ENCODE results near the gene BTNL9. TPM values are rescaled to one million over a fixed set of nuclear protein-coding genes. Genes with fewer than 3 reads are reported as not detected.
A peak's percentile ranks its signal among the peaks of the same experiment; 100 is the strongest.
"Not testable (repeated sequence)": the region's sequence is repeated elsewhere in the genome, so short reads cannot be mapped to it uniquely, and the experiment has no call there.

The BTNL9 gene
- 100 to 1,000 TPM in 4 of 6 donors, 10 to 100 TPM in 2; 71.8 to 634 (median 147) TPM for total RNA-seq

DNA sequence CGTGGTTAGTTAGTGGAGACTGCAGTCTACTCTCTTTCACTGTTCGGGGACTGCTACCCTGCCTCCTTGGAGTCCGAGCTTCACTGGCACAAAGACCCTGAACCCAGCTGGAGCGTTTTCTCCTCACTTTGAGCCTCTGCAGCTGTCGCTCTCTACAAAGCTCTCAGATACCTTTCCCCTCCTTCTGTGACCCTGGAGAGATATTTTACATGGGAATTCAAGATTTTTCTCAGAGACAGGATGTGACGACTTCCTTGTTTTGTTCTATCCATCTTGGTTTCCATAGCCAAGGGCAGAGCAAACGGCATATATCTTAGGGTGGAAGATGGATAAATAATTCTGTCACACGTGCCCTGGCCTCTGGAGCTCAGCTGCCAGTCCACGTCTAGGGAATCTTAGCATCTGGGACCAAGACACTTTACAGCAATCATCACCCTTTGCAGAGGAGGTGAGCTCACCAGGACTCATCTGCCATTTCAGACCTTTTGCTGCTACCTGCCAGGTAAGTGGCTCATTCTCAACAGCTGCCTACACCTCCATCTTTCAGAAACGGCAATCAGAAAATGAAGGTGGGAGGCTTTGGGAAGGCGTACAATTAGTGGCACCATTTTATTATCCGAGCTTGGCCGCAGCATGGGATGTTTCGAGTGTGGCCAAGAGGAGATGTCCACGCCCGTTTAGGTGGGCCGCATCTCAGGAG lies at the start of gene BTNL9:
TSS of gene BTNL9 (plus strand) at position 336 of the 700 bp plus-strand sequence. CDS start 5,224 bp downstream, outside the sequence.
- no peaks in the 10 kb centered on the region for H3K27me3 ChIP-seq
- peaks cover 0 to 11% (median 0%) of the 10 kb centered on the region in 4 donors for H3K4me1 ChIP-seq
- no peak for DNase-seq
- H3K4me3 ChIP-seq, result peak within 1 kb of the TSS; percentile 14 to 47 (median 34)
- TF ChIP-seq, protein P1, sequence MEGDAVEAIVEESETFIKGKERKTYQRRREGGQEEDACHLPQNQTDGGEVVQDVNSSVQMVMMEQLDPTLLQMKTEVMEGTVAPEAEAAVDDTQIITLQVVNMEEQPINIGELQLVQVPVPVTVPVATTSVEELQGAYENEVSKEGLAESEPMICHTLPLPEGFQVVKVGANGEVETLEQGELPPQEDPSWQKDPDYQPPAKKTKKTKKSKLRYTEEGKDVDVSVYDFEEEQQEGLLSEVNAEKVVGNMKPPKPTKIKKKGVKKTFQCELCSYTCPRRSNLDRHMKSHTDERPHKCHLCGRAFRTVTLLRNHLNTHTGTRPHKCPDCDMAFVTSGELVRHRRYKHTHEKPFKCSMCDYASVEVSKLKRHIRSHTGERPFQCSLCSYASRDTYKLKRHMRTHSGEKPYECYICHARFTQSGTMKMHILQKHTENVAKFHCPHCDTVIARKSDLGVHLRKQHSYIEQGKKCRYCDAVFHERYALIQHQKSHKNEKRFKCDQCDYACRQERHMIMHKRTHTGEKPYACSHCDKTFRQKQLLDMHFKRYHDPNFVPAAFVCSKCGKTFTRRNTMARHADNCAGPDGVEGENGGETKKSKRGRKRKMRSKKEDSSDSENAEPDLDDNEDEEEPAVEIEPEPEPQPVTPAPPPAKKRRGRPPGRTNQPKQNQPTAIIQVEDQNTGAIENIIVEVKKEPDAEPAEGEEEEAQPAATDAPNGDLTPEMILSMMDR (IDR thresholded peaks at IDR 0.05), result no peak
- TF ChIP-seq POLR2AphosphoS5 (IDR thresholded peaks at IDR 0.05) (no peak), POLR2A (IDR thresholded peaks at IDR 0.05) (peak in 2 of 4 donors; percentile 33 to 40)
- H3K9me3 ChIP-seq, result no peaks in the 10 kb centered on the region
- WGBS, 2 donors, result 42 to 56% methylated on average over 16 to 17 of the region's 17 CpGs
- peak within 1 kb of the TSS; percentile 79 to 87 (median 82) for H3K27ac ChIP-seq
- peaks cover 0 to 6% (median 0%) of the 10 kb centered on the region in 4 donors for H3K36me3 ChIP-seq
- ATAC-seq (ENCODE audit: low FRiP score in 2 of 2), result no peak

DNA sequence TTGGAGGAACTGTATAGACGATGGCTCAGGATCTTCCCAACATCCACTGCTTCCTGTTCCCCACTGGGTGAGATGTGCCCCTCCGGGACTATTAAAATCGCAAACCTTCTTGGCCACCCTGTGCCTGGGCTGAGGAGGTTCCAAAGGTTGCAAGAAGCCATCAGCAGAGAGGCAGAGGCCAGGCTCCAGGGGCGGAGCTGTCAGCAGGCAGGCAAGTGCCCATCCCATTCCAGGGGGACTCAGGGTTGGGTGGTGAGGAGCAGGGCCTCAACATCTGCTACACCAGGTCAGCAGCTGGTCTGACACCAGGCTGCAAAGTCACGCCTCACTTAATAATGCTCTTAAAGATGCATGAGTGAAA lies 49.2 kb upstream of the BTNL9 start:
- 85 to 100% methylated on average over 1 to 5 of the region's 5 CpGs for WGBS, 2 donors
- no peak for TF ChIP-seq POLR2A (IDR thresholded peaks at IDR 0.05)
- TF ChIP-seq, protein P1 (IDR thresholded peaks at IDR 0.05), result no peak
- TF ChIP-seq EP300 (IDR thresholded peaks at IDR 0.05), result no peak
- TF ChIP-seq POLR2AphosphoS5 (IDR thresholded peaks at IDR 0.05), result no peak
- no peak for ATAC-seq (ENCODE audit: low FRiP score in 2 of 2)

DNA sequence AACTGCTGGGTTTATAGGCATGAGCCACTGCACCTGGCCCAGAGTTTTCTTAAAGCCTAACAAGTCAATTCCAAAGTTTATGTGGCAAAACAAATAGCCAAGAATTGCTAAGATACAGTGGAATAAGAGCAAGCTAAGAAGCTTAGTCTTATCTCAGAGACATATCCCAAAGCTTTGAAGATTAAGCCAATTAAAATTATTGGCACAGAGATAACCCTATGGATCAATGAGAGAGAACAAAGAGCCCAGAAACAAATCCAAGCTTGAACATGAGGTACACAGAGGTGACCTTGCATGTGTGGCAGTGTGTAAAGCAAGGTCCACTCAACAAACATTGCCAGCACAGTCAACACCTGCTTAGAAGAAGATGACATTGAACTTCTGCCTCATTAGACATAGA lies 38.1 kb upstream of the BTNL9 start:
- DNase-seq (no peak), ATAC-seq (ENCODE audit: low FRiP score in 2 of 2) (no peak)
- Histone ChIP-seq H3K4me3 (no peak overlapping the region), H3K9me3 (no peaks in the 10 kb centered on the region), H3K4me1 (no peaks in the 10 kb centered on the region), H3K27me3 (no peaks in the 10 kb centered on the region), H3K36me3 (no peaks in the 10 kb centered on the region), H3K27ac (no peak overlapping the region)
- no peak for TF ChIP-seq POLR2A (IDR thresholded peaks at IDR 0.05)

More for the DNA sequence above, 49.2 kb upstream of the BTNL9 start:
- Histone ChIP-seq H3K4me3 (no peak overlapping the region), H3K36me3 (no peaks in the 10 kb centered on the region), H3K27me3 (no peaks in the 10 kb centered on the region), H3K9me3 (no peaks in the 10 kb centered on the region), H3K4me1 (no peaks in the 10 kb centered on the region), H3K27ac (no peak overlapping the region)
- no peak for DNase-seq

DNA sequence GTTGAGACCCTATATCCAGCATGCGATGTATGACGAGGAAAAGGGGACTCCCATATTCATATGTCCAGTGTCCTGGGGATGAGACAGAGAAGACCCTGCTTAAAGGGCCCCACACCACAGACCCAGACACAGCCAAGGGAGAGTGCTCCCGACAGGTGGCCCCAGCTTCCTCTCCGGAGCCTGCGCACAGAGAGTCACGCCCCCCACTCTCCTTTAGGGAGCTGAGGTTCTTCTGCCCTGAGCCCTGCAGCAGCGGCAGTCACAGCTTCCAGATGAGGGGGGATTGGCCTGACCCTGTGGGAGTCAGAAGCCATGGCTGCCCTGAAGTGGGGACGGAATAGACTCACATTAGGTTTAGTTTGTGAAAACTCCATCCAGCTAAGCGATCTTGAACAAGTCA lies 34.3 kb upstream of the BTNL9 start:
- Histone ChIP-seq H3K27ac (no peak overlapping the region), H3K36me3 (no peaks in the 10 kb centered on the region), H3K9me3 (no peaks in the 10 kb centered on the region), H3K4me1 (no peaks in the 10 kb centered on the region), H3K4me3 (no peak overlapping the region), H3K27me3 (no peaks in the 10 kb centered on the region)
- no peak for DNase-seq
- WGBS, 2 donors, result 79 to 91% methylated on average over 8 to 9 of the region's 9 CpGs
- no peak for ATAC-seq (ENCODE audit: low FRiP score in 2 of 2)
- no peak for TF ChIP-seq EP300 (IDR thresholded peaks at IDR 0.05)
- TF ChIP-seq POLR2A (IDR thresholded peaks at IDR 0.05), result no peak

DNA sequence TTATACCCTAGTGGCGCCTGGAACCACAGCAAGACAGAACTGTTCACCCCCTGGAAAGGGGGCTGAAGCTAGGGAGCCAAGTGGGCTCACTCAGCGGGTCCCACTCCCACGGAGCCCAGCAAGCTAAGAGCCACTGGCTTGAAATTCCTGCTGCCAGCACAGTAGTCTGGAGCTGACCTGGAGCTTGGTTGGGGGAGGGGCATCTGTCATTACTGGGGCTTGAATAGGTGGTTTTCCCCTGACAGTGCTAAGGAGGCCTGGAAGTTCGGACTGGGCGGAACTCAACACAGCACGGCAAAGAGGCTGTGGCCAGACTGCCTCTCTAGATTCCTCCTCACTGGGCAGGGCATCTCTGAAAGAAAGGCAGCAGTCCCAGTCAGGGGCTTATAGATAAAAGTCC lies 31.9 kb upstream of the BTNL9 start:
- no peak overlapping the region for H3K4me3 ChIP-seq

DNA sequence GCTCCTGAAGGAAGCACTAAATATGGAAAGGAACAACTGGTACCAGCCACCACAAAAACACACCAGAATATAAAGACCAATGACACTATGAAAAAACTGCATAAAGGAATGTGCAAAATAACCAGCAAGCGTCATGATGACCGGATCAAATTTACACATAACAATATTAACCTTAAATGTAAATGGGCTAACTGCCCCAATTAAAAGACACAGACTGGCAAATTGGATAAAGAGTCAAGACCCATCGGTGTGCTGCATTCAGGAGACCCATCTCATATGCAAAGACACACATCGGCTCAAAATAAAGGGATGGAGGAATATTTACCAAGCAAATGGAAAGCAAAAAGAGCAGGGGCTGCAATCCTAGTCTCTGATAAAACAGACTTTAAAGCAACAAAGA lies 30.0 kb upstream of the BTNL9 start:
- not testable (repeated sequence) for H3K4me1 ChIP-seq; H3K4me3 ChIP-seq; H3K27me3 ChIP-seq; H3K27ac ChIP-seq; DNase-seq; ATAC-seq (ENCODE audit: low FRiP score in 2 of 2); H3K9me3 ChIP-seq; H3K36me3 ChIP-seq
- 89% methylated on average over 4 of the region's 4 CpGs for WGBS, 2 donors

More for the DNA sequence above, 31.9 kb upstream of the BTNL9 start:
- 80 to 86% methylated on average over 5 to 6 of the region's 6 CpGs for WGBS, 2 donors
- Histone ChIP-seq H3K9me3 (no peaks in the 10 kb centered on the region), H3K36me3 (no peaks in the 10 kb centered on the region), H3K4me1 (no peaks in the 10 kb centered on the region), H3K27ac (no peak overlapping the region), H3K27me3 (no peaks in the 10 kb centered on the region)
- ATAC-seq (ENCODE audit: low FRiP score in 2 of 2) (no peak), DNase-seq (no peak)
- TF ChIP-seq, protein P1 (IDR thresholded peaks at IDR 0.05), result no peak
- no peak for TF ChIP-seq EP300 (IDR thresholded peaks at IDR 0.05)
- TF ChIP-seq POLR2A (IDR thresholded peaks at IDR 0.05), result no peak
- no peak for TF ChIP-seq POLR2AphosphoS5 (IDR thresholded peaks at IDR 0.05)

DNA sequence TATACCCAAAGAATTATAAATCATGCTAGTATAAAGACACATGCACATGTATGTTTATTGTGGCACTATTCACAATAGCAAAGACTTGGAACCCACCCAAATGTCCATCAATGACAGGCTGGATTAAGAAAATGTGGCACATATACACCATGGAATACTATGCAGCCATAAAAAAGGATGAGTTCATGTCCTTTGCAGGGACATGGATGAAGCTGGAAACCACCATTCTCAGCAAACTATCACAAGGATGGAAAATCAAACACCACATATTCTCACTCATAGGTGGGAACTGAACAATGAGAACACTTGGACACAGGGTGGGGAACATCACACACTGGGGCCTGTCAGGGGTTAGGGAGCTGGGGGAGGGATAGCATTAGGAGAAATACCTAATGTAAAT lies 25.4 kb upstream of the BTNL9 start:
- not testable (repeated sequence) for H3K9me3 ChIP-seq; H3K27me3 ChIP-seq; H3K4me1 ChIP-seq; DNase-seq; H3K27ac ChIP-seq; ATAC-seq (ENCODE audit: low FRiP score in 2 of 2); H3K36me3 ChIP-seq; H3K4me3 ChIP-seq

DNA sequence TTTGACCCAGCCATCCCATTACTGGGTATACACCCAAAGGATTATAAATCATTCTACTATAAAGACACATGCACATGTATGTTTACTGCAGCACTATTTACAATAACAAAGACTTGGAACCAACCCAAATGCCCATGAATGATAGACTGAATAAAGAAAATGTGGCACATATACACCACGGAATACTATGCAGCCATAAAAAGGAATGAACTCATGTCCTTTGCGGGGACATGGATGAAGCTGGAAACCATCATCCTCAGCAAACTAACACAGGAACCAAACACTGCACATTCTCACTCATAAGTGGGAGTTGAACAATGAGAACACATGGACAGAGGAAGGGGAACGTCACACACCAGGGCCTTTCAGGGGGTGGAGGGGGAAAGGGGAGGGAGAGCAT lies 22.6 kb upstream of the BTNL9 start:
- H3K4me1 ChIP-seq; DNase-seq; H3K36me3 ChIP-seq; ATAC-seq (ENCODE audit: low FRiP score in 2 of 2); H3K27me3 ChIP-seq; H3K4me3 ChIP-seq; H3K27ac ChIP-seq: not testable (repeated sequence)
- peaks cover 4 to 14% (median 8%) of the 10 kb centered on the region in 4 donors for H3K9me3 ChIP-seq
- 91 to 92% methylated on average over 3 of the region's 3 CpGs for WGBS, 2 donors

Data from upper lobe of left lung (tissue), 6 donors.